RWPE1 (cell line): Measurements from ENCODE around the gene DCST2.

Experiments
- CTCF ChIA-PET: fragments of 350-600 bp; sonication (Branson Sonifier 250); formaldehyde crosslinking; extraction: SDS; loops from one replicate; lab custom pipeline; 2021; lab: Yijun Ruan, JAX
- POLR2A ChIA-PET: fragments of 400-600 bp; formaldehyde crosslinking; extraction: SDS; loops from one replicate; lab custom pipeline; 2020; ENCODE audit warnings: antibody characterized with exemption; ENCODE audit not compliant: low non-redundant PET; lab: Yijun Ruan, JAX
- DNase-seq: peaks from one replicate; pipeline ENCODE4 v3.0.0; 2012; ENCODE audit warnings: low spot score
- H3K27ac ChIP-seq: fragments of 450-650 bp; 2 replicates; pipeline ENCODE4 v1.5.1; 2017
- CTCF ChIP-seq: fragments of 450-650 bp; conservative IDR thresholded peaks from 2 replicates; pipeline ENCODE4 v1.5.1; 2017; ENCODE audit warnings: low read depth, mild to moderate bottlenecking

The DCST2 gene

GRCh38 chr1:155060736-155061135 lies 27.2 kb upstream of the DCST2 start:
- TF ChIP-seq CTCF, result no peak
- CTCF ChIA-PET, result interaction anchor here (0.6 to 3.0 kb wide), 11 partner anchors 9 to 864 kb away, joined by 3 to 27 read pairs (median 5); partner anchors contain the start of gene ADAM15
- DNase-seq, result no peak
- H3K27ac ChIP-seq, result peak overlapping the region; percentile 92
- POLR2A ChIA-PET, result interaction anchor here (0.5 kb wide), 1 partner anchor 9 kb away, joined by 4 read pairs; no protein-coding TSS in a partner anchor

DNA sequence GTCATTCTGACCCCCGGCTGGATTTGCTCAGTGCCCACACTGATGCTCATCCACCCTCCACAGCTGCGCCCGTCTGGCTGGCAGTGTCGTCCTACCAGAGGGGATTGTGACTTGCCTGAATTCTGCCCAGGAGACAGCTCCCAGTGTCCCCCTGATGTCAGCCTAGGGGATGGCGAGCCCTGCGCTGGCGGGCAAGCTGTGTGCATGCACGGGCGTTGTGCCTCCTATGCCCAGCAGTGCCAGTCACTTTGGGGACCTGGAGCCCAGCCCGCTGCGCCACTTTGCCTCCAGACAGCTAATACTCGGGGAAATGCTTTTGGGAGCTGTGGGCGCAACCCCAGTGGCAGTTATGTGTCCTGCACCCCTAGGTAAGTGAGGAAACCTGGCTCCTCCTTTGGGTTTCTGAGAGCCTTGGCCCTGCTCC lies 24.2 kb upstream of the DCST2 start:
- no peak for TF ChIP-seq CTCF
- peak overlapping the region; percentile 36 for H3K27ac ChIP-seq
- ChIA-PET CTCF (interaction anchor here (0.5 to 2.3 kb wide), 4 partner anchors 13 to 61 kb away, joined by 3 to 16 read pairs (median 6); no protein-coding TSS in a partner anchor), POLR2A (no interaction called here)
- DNase-seq, result no peak

- peak overlapping the region; percentile 36 for H3K27ac ChIP-seq
- no peak for TF ChIP-seq CTCF
- CTCF ChIA-PET, result interaction anchor here (1.2 to 2.3 kb wide), 4 partner anchors 13 to 96 kb away, joined by 3 to 16 read pairs (median 6); partner anchors contain the start of gene PYGO2
- POLR2A ChIA-PET, result no interaction called here
- no peak for DNase-seq
These were observed 23.5 kb upstream of the DCST2 start for GRCh38 chr1:155057104-155057503.

DNA sequence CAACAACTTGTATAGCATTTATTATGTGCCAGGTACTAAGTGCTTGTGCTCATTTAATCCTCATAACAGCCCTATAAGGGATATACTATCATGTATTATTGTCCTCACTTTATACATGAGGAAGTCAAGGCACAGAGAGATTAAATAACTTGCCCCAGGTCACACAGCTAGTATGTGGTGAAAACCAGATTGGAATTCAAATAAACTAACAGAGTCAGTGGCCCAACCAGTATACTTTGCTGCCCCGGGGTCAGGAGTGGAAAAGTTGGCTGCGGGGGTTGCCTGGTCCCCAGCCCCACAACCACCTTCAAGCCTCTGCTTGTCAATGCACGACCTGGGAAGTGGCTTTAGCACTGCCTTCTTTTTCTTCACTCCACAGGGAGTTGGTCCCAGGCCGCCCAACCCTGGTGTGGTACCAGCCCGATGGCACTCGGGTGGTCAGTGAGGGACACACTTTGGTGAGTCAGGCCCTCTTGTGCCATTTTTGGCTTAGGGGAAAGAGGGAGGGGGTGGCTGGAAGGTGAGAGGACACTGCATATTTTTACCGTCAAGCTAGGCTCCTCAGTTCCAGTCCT lies 20.0 kb upstream of the DCST2 start:
- no peak for DNase-seq
- CTCF ChIA-PET, result interaction anchor here (0.6 to 1.8 kb wide), 7 partner anchors 9 to 1108 kb away, joined by 3 to 8 read pairs (median 4); no protein-coding TSS in a partner anchor
- TF ChIP-seq CTCF, result no peak
- H3K27ac ChIP-seq, result peak overlapping the region; percentile 98
- POLR2A ChIA-PET, result no interaction called here

DNA sequence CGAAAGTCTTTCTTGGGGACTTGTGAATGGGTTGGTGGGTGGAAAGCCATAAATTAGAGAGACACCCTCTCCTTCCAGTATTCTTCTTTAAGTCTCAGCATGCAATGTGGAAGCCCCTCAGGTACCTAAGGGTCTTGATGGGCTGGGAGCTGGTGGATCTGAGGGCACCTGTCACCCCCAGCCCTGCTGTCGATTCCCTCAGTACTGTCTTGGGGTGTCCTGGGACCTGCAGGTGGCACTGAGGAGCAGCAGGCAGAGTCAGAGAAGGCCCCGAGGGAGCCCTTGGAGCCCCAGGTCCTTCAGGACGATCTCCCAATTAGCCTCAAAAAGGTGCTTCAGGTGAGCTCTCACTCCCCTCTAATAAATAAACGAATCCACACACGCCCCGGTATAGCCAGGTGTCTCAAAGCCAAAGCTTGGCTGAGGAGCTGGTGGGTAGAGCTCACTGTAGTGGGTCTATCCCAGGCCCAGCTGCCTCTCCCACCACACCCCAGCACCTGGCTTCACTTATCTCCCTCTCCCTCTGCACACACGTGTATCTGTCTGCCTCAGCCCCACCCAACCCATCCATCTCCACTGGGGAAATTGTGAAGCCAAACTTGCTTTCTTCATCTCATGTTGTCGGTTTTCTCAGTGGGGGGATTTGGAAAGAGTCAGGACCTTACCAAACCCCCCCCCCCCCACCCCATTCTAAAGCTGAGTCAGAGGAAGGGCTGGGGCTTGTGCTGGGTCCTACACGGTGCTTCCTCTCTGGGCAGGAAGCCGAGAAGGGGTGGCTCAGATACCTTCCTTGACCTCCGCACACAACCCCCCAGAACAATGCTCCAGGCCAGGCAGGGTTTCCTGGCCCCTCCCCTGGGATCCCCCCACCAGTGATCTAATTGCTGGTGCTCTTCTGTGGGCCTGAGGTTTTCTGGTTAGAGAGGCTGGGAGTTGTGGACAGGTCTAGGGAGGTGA lies 19.1 kb upstream of the DCST2 start:
- ChIA-PET CTCF (interaction anchor here (0.5 to 3.0 kb wide), 12 partner anchors 8 to 1129 kb away, joined by 3 to 27 read pairs (median 4); partner anchors contain the start of gene EFNA3), POLR2A (no interaction called here)
- peak overlapping the region; percentile 98 for H3K27ac ChIP-seq
- peak; percentile 63 for DNase-seq
- peak; percentile 69 for TF ChIP-seq CTCF

GRCh38 chr1:155051777-155052398 lies 18.3 kb upstream of the DCST2 start:
- CTCF ChIA-PET, result interaction anchor here (0.6 to 3.0 kb wide), 9 partner anchors 9 to 478 kb away, joined by 3 to 27 read pairs (median 3); partner anchors contain the start of gene EFNA3
- H3K27ac ChIP-seq, result peak overlapping the region; percentile 98
- DNase-seq, result peak; percentile 69
- POLR2A ChIA-PET, result interaction anchor here (0.6 to 0.8 kb wide), 2 partner anchors 9 to 31 kb away, joined by 4 to 12 read pairs; no protein-coding TSS in a partner anchor
- no peak for TF ChIP-seq CTCF
